Stimulated activated CD4-positive, alpha-beta T cell treated with anti-CD3 and anti-CD28 coated beads, Interleukin-1b, Interleukin-23, amount 100 ng/mL, for 48 hours (primary cell): ENCODE measurements around the gene PLVAP.

Experiments
- DNase-seq: peaks from one replicate; pipeline ENCODE4 v3.0.0-alpha.2; 2020

The PLVAP gene

DNA sequence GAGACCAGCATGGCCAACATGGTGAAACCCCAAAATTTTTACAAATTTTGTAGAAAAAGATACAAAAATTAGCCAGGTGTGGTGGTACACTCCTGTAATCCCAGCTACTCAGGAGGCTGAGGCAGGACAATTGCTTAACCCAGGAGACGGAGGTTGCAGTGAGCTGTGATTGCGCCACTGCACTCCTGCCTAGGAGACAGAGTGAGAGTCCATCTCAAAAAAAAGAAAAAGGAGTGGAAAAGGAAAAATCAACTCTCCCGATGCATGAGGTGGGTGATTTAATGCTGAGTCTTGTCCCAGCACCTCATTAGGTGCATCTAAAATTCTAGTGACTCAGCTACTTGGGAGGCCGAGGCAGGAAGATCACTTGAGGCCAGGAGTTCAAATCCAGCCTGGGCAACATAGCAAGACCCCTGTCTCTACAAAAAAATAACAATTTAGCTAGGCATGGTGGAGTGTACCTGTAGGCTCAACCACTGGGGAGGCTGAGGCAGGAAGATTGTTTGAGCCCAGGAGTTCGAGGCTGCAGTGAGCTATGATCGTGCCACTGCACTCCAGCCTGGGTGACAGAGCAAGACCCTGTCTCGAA lies 20.0 kb downstream of the PLVAP start:
- no peak for DNase-seq

DNA sequence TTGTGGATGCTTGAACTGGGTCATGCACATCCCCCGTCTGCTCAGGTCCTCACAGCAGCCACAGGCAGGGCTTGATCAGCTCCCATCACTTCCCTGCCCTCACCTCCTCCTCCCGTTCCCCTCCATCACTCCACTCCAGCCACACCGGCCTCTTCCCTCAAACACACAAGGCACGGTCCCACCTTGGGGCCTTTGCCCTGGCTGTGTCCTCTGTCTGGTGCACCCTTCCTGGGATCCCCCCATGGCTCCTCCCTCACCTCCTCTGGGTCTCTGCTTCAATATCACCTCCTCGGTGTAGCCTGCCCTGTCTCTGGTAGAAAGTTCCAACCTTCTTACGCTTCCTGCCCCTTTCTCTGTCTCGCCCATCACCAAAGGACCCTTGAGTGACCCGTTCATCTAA lies 23.8 kb downstream of the PLVAP start:
- DNase-seq, result no peak

DNA sequence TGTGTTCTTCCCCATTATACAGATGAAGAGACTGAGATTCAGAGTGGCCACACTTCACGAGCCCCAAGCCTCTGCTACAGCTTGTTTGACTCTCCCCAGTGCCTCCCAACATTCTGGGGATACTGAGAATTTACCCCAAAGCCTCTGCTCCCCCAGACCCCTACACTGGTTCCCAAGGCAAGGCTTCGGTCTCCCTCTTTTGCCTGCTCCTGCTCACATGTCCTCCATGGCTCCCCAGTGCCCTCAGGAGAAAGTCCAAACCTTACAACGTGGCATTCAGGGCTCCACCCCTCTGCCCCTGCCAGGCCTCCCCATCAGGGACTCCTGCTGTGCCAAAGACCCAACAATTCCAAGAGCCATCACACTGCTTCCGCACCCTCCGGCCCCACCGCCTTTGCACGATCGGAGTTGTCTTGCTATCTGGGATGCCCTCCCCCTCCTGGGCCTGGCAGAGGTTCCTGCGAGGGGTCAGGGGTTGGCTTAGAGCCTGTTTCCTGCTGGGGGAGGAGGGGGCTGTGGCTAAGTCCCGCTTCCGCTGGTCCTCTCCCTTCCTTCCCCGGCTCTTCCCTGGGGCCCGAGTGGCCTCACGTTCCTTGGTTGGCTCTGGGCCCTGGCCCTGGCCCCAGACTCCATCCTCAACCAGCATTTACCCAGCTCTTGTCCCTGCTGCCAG lies 24.4 kb downstream of the PLVAP start:
- no peak for DNase-seq

DNA sequence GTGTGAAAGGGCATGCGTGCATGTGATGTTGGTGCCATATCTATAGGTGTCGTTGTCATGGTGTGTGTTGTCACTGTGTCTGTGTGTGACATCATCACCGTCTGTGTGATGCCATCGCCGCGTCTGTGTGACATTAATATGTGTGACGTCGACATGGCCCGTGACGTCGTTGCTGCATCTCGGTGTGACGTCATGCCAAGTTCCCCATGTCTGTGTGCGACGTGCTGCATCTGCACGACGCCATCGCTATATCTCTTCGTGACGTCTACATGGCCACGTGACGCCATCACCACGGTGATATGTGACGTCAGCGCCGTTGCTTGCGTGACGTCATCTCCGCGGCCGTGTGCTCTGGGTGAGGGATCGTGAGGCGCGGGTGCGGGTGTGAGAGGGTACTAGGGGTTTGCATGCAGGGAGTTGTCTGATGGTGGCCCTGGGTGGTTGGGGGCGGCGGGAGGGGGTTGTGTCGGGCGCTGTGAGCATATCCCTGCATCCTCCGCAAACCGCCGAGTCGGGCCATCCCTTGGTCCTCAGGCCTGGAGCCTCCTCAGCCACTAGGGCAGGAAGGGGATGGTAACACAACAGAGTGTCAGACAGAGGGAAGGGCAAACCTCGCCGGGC lies 25.2 kb downstream of the PLVAP start:
- no peak for DNase-seq

DNA sequence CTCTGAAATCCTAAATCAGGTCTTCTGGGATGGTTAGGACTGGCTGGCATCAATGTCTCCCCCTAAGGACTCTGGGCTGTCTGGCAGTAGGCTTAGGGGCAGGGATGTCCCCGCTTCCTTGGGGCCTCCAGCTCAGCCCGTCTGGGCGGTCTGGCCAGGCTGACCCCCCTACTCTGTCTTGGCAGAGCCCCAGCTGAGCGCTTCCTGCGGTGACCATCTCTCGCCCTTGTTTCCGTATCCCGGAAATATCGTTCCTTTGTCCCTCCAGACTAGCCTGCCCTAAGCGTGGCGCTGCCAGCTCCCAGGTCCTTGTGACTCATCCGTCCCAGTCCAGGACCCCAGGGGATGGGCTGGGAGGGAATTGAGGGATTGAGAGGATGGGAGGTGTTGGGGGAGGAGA lies 28.4 kb downstream of the PLVAP start:
- no peak for DNase-seq

DNA sequence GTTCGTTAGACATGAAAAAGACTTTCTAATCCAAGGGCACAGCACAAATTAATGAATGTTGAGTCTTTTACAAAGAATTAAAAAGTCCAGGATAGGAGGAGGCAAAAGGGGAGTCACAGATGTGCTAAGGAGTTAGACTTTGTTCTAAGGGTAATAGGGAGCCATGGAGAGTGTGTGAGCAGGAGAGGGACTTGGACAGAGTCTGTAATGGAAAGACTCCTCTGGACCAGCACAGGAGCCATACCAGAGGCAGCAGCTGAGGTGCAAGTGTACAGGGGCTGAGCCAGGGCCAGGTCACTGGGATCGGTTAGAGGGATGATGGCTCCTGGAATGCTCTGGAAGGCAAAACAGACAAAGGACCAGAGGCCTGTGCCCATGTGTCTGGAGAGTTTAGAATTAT lies 29.3 kb downstream of the PLVAP start:
- no peak for DNase-seq

DNA sequence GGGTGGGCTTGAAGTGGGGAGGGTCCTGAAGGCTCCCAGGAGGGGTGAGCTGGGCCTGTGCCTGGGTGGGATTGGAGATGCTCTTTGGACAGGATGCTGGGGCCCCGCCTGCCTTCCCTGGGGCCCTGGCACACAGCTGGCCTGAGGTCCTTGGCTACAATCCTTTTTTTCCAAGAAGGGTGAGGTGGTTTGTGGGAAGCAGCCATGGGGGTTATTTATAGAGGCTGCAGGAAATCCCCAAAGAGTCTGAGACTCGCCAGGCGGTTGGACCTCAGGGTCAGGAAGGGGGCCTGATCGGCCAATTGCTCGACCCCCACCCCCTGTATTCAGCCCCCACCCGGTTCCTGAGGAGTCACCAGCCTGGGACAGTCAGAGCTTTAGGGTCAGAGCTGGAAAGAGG lies 29.8 kb downstream of the PLVAP start:
- DNase-seq, result no peak

DNA sequence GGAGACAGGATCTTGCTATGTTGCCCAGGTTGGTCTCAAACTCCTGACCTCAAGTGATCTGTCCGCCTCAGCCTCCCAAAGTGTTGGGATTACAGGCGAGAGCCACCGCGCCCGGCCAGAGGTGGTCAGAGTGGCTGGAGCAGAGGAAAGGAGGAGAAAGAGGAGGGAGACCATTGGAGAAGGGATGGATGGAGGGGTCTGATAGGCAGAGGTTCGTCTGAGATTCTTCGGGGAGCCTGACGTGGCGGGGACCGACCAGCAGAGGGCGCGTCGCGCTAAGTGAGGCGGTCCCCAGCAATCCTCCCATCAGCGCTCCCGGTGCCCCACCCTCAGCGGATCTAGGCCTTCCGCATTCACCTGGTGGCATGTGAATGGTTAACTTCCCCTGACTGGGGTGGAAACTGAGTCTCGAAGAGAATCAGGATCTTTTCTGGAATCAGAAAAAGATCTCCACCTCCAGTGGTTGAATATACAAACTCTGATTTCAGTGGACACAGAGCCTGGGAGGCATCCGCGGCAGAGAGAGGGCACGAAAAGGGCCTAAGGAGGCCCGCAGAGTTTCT lies 31.0 kb downstream of the PLVAP start:
- peak; percentile 78 for DNase-seq

DNA sequence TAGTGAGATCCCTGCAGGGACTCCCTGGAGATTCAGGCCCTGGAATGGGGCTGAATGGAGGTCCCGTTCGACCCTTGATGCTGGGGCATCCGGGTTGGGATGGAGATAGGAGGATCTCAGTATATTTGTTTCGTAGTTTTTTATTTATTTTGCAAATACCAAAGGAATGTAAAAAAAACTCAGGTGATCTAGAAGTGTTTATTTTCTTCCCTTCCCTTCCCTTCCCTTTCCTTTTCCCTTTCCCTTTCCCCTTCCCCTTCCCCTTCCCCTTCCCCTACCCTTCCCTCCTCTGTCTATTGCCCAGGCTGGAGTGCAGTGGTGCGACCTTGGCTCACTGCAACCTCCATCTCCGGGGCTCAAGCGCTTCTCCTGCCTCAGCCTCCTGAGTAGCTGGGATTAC lies 35.3 kb downstream of the PLVAP start:
- no peak for DNase-seq

DNA sequence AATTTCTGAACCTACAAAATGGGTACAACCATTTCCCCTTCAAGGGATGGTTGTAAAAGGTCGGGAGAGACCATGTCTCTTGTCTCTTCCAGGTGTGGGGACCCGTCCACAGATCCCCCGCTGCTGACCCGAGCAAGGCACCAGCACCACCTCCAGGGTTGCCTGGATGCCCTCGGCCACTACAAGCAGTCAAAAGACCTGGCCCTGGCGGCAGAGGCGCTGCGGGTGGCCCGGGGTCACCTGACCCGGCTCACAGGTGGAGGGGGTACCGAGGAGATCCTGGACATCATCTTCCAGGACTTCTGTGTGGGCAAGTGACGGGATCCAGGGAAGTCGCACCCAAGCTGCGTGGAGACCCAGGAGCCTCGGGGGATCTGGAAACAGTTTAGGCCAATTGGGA lies 35.8 kb downstream of the PLVAP start:
- DNase-seq, result no peak

DNA sequence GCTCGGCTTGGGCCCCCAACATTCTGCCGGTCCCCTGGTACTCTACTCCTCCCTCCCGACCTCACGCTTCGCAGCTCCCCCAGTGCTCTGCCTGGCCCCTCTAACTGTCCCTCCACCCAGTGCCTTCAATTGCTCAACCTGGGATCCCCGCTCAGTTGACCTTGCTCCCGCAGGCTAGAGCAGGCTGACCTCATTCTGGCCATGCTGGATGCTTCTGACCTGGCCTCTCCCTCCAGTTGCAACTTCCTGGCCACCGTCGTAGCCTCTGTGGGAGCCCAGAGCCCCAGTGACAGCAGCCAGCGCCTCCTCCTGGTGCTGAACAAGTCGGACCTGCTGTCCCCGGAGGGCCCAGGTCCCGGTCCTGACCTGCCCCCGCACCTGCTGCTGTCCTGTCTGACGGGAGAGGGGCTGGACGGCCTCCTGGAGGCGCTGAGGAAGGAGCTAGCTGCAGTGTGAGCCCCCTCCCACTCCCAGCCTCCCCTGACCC lies 36.2 kb downstream of the PLVAP start:
- DNase-seq, result no peak

DNA sequence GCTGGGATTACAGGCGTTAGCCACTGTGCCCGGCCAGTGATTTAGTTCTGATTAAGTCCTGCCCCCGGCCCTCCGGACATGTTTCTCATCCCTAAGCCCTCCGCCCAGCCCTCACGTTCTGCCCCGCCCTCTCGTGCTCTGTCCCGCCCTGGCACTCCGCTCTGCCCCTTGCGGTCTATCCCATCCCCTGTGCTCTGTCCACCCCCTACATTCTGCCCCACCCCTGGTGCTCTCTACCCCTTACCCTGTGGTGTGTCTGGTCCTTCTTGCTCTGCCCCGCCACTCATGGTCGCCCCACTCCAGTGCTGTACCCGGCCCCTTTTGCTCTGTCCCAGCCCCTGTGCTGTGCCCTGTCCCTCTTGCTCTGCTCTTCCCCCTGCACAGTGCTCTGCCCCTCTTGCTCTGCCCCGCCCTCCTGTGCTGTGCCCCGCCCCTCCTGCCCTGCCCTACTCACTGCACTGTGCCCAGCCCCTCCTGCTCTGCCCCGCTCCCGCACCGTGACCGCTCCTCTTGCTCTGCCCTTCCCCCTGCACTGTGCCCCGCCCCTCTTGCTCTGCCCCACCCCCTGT lies 36.8 kb downstream of the PLVAP start:
- no peak for DNase-seq

DNA sequence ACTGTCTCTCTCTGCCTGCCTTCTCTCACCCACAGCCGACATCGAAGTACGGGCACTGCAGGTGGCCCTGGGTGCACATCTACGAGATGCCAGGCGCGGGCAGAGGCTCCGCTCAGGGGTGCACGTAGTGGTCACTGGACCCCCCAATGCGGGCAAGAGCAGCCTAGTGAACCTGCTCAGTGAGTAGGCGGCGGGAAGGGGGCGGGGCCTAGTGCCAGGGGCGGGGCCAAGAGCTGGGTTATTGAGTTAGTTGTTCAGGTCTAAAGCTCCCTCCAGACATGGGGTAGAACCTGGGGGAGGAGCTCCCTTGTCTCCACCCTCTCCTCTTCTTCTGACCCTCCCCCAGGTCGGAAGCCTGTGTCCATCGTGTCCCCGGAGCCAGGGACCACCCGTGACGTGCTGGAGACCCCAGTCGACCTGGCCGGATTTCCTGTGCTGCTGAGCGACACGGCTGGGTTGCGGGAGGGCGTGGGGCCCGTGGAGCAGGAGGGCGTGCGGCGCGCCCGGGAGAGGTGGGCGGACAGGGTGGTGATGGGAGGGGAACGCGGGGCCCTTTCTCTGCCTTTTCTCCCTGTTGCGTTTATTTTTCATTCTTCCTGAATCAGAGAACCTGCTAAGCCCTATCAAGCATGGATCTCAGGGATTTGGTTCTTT lies 37.9 kb downstream of the PLVAP start:
- peak; percentile 57 for DNase-seq

DNA sequence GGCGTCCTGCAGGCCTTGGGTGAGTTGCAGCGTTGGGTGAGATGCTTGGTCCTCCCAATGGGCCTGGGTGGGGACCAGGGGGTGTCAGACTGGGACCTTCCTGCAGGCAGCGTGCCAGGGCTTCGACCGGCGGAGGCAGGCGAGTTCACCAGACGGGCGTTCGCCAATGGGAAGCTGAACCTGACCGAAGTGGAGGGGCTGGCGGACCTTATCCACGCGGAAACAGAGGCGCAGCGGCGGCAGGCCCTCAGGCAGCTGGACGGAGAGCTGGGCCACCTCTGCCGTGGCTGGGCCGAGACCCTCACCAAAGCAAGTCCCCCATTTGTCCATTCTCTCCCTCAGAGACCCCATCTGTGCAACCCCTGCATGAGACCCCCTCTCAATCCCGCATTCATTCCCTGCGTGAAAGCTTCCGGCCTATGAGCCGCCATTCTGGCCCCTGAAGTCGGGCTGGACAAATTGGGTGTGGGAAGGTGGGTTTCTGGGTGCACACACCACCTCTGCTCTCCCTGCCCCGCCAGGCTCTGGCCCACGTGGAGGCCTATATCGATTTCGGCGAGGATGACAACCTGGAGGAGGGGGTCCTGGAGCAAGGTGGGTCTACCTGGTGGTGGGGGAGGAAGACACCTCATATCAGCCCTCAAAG lies 38.6 kb downstream of the PLVAP start:
- no peak for DNase-seq

DNA sequence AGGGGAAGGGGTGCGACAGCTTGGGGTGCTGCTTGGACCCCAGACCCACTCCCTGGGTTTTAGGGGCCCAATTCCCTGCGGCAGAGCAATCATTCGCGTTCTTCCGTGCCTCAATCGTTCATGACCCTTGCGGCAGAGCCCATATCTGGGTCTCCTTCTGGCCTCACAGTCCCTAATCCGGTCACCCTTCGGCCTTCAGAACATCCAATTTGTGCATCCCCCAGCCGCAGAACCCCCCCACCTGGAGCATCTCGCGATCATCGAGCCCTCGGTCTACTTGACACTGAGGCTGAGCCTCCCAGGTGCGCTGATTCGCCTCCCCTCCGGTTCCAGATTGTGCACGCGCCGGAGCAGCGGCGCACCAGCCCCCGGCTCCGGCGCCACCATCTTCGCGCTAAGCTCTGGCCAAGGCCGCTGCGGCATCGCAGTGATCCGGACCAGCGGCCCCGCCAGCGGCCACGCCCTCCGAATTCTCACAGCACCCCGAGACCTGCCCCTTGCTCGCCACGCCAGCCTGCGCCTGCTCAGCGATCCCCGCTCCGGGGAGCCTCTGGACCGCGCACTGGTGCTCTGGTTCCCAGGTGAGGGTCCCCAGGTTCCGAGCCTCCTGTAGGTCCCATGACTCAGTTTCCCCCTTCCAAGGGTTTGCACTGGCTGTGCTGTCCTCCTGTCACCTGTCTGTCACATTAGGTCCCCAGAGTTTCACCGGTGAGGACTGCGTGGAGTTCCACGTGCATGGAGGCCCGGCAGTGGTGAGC lies 39.3 kb downstream of the PLVAP start:
- peak; percentile 44 for DNase-seq

DNA sequence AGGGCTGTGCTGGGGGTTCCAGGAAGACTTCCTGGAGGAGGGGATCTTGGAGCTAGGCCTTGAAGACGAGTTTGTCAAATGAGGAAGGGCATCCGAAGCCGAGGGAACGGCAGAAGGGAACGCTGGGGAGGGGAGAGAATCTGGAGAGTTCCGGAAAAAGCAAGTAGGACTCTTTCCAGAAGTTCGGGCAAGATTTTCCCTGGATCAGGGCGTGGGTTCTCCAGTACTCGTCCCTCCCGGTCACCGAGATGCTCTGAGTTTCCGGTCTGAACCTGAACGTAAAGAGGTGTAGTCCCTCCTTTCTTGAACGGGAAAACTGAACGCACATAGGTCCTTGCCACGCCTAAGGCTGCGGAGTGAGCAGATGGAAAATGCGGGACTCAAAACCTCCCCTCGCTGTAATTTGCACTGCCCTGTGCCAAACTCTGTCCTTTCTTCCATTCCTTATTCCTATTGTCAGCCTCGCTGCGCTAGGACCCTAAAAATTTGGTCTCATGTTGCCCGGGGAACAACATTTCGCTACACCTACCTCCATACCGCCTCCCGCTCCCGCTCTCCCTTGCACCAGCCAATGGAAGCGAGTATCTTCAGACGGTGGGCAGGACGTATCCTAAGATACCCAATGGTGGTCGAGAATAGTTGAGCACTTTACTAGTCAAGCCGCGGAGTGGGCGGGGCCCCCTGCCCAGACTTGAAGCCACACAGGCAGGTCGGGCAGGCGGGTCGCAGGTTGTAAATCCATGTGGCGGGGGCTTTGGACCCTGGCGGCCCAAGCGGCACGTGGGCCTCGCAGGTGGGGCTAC lies 40.1 kb downstream of the PLVAP start, which contains the start of gene GTPBP3:
TSS of gene GTPBP3 (plus strand) at position 682 of the 803 bp plus-strand sequence. CDS start at position 741, 59 bp downstream.
- peak; percentile 98 for DNase-seq

DNA sequence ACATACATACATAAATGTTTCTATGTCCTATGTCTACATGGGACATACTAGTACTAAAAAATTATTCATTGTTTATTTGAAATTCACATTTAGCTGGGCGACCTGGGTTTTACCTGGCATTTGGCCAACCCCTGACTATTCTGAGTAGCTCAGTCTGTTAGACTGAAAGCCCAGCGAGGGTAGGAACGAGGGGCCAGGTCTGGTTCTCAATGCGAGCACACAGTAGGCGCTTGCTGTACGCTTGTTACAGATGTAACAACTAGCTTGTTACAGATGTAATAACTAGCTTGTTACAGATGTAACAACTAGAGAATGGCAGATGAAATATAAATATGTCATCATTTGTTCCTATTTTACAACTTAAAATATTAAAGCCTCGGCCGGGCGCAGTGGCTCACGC lies 41.6 kb downstream of the PLVAP start:
- no peak for DNase-seq

DNA sequence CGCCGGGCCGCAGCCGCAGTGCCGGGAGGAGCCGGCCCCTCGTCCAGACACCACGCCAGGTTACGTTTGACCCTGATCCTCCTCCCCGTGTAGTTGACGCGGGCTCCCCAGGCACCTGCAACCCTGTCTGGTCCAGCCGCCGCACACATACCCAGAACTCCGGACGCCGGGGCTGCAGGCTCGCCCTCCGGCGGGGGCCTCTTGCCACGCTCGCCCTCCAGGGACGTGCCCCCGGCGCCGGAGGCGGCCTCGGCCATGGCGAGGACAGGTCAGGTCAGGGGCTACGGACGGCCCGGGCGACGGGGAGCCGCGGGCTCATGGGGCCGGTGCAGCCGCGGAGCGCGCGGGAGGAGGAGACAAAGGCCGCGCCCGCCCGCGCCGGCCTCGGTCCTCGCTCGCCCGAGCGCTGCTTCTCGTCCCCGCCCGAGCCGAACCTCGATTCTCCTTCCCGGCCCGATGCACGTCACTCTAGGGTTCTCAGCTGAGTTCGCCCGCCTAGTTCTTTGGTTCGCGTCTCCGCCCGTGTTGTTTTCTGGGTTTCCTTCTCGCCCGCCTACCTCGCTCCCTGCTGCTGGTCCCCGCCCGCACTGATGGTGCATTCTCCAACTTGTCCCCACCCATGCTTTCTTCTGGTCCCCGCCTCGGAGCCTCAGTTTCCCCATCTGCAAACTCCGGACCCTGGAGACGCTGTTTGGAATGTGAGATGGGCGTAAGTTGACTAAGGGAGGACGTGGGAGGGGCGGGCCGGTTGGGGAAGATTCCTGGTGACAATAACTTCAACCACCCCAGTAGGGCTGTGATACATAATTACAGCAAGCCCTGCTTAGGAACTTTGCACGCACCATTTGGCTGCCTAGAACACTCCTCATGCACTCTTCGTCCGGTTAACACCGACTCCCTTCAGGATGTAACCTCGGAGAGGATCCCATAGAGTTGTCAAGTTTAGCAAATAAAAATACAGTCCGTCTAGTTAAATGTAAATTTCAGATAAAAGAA lies 42.4 kb downstream of the PLVAP start, which contains the start of gene ANO8:
TSS of gene ANO8 (minus strand) at position 442 of the 996 bp plus-strand sequence. CDS start at position 257, 185 bp downstream.
- peak; percentile 96 for DNase-seq
